ENCODE results near the gene HEATR5A.
"Not testable (repeated sequence)": the region's sequence is repeated elsewhere in the genome, so short reads cannot be mapped to it uniquely, and the experiment has no call there.

HEATR5A gene

GRCh38 chr14:31329876-31330521 lies 90.4 kb downstream of the HEATR5A start:
- DNase-seq (ENCODE audit: low read depth in 2 of 2), result not testable (repeated sequence)

- no peak for DNase-seq (ENCODE audit: low read depth in 2 of 2)
Observed at GRCh38 chr14:31326111-31326510, 94.2 kb downstream of the HEATR5A start.

GRCh38 chr14:31323419-31323818 lies 96.9 kb downstream of the HEATR5A start:
- no peak for DNase-seq (ENCODE audit: low read depth in 2 of 2)

- no peak for DNase-seq (ENCODE audit: low read depth in 2 of 2)
Observed at GRCh38 chr14:31320922-31321766, 99.2 kb downstream of the HEATR5A start.

GRCh38 chr14:31320216-31320615 lies 100.1 kb downstream of the HEATR5A start:
- no peak for DNase-seq (ENCODE audit: low read depth in 2 of 2)

GRCh38 chr14:31319701-31320100 lies 100.6 kb downstream of the HEATR5A start:
- no peak for DNase-seq (ENCODE audit: low read depth in 2 of 2)

GRCh38 chr14:31312934-31313333 lies 107.4 kb downstream of the HEATR5A start:
- no peak for DNase-seq (ENCODE audit: low read depth in 2 of 2)

- DNase-seq (ENCODE audit: low read depth in 2 of 2), result not testable (repeated sequence)
Observed at GRCh38 chr14:31312370-31312769, 108.0 kb downstream of the HEATR5A start.

GRCh38 chr14:31307618-31308017 lies 112.7 kb downstream of the HEATR5A start:
- no peak for DNase-seq (ENCODE audit: low read depth in 2 of 2)

GRCh38 chr14:31307198-31307597 lies 113.2 kb downstream of the HEATR5A start:
- no peak for DNase-seq (ENCODE audit: low read depth in 2 of 2)

GRCh38 chr14:31303654-31304053 lies 116.7 kb downstream of the HEATR5A start:
- DNase-seq (ENCODE audit: low read depth in 2 of 2), result no peak

GRCh38 chr14:31300883-31301282 lies 119.5 kb downstream of the HEATR5A start:
- DNase-seq (ENCODE audit: low read depth in 2 of 2), result no peak

- no peak for DNase-seq (ENCODE audit: low read depth in 2 of 2)
Observed at GRCh38 chr14:31300296-31300695, 120.1 kb downstream of the HEATR5A start.

GRCh38 chr14:31297701-31298344 lies 122.5 kb downstream of the HEATR5A start:
- no peak for DNase-seq (ENCODE audit: low read depth in 2 of 2)

GRCh38 chr14:31297112-31297511 lies 123.2 kb downstream of the HEATR5A start:
- DNase-seq (ENCODE audit: low read depth in 2 of 2), result no peak

- DNase-seq (ENCODE audit: low read depth in 2 of 2), result no peak
Observed at GRCh38 chr14:31294746-31295405, 125.5 kb downstream of the HEATR5A start.

GRCh38 chr14:31292937-31293616 lies 127.3 kb downstream of the HEATR5A start:
- no peak for DNase-seq (ENCODE audit: low read depth in 2 of 2)

- DNase-seq (ENCODE audit: low read depth in 2 of 2), result no peak
Observed at GRCh38 chr14:31291210-31291609, 129.1 kb downstream of the HEATR5A start.

GRCh38 chr14:31287294-31287972 lies 132.9 kb downstream of the HEATR5A start:
- DNase-seq (ENCODE audit: low read depth in 2 of 2), result no peak

GRCh38 chr14:31286456-31287293 lies 133.7 kb downstream of the HEATR5A start:
- no peak for DNase-seq (ENCODE audit: low read depth in 2 of 2)
